Kidney (tissue), 14 donors: ENCODE data around the gene EEF1AKMT4. TPM values are rescaled to one million over a fixed set of nuclear protein-coding genes. Genes with fewer than 3 reads are reported as not detected.
A peak's percentile ranks its signal among the peaks of the same experiment; 100 is the strongest.

Experiments
- DNase-seq, 5 donors: peaks; one replicate each; pipeline ENCODE4 v3.0.0-alpha.2; 2013 to 2020
- FAIRE-seq: peaks from 2 replicates; lab custom pipeline; 2012; peaks lifted over from hg19 to GRCh38; lab: Jason Lieb, UNC
- H3K27ac ChIP-seq, 2 donors: one replicate each; pipeline ENCODE4 v1.7.0; 2013; ENCODE audit warnings: low read depth in 2 of 2, low read length in 2 of 2, inconsistent platforms in 1 of 2
- H3K27me3 ChIP-seq: one replicate; pipeline ENCODE4 v1.7.1; 2013; ENCODE audit warnings: low read length, inconsistent platforms; ENCODE audit not compliant: control insufficient read depth, insufficient read depth
- H3K36me3 ChIP-seq, 3 donors: one replicate each; pipeline versions ENCODE4 v1.7.0 to v1.7.1; 2013; ENCODE audit warnings: low read length in 3 of 3, control low read depth in 1 of 3, inconsistent platforms in 1 of 3; ENCODE audit not compliant: insufficient read depth in 3 of 3, control insufficient read depth in 2 of 3
- H3K4me1 ChIP-seq, 3 donors: one replicate each; pipeline versions ENCODE4 v1.7.0 to v1.7.1; 2013; ENCODE audit warnings: low read length in 3 of 3, inconsistent platforms in 1 of 3, low read depth in 1 of 3; ENCODE audit not compliant: control insufficient read depth in 2 of 3, insufficient read depth in 2 of 3
- H3K4me3 ChIP-seq, 3 donors: one replicate each; pipeline versions ENCODE4 v1.7.0 to v1.8.1; 2013; ENCODE audit warnings: low read length in 3 of 3, control low read depth in 1 of 3, inconsistent platforms in 1 of 3
- H3K9ac ChIP-seq, 3 donors: one replicate each; pipeline versions ENCODE4 v1.7.0 to v1.7.1; 2013; ENCODE audit warnings: low read length in 3 of 3, control low read depth in 1 of 3, inconsistent platforms in 1 of 3
- H3K9me3 ChIP-seq, 3 donors: one replicate each; pipeline versions ENCODE4 v1.7.0 to v1.7.1; 2013; ENCODE audit warnings: low read length in 3 of 3, control low read depth in 1 of 3, inconsistent platforms in 1 of 3; ENCODE audit not compliant: control insufficient read depth in 2 of 3, insufficient read depth in 1 of 3
- intact Hi-C: fragments of 100-400 bp; cut with DNase I; formaldehyde crosslinking; loops from one replicate; pipeline ENCODE4 v1.11.1; 2022
- polyA plus RNA-seq: library from polyadenylated mRNA; stranded (reverse); fragments of 350-450 nt; fragmentation: Illumina TruSeq; extraction: RNeasy Lipid Tissue Mini Kit (QIAGEN cat#74804); gene quantifications from one replicate; pipeline ENCODE4 v1.2.3, GENCODE V29; 2014; ENCODE audit warnings: low read depth, low replicate concordance; ENCODE audit not compliant: insufficient read depth
- total RNA-seq: library from RNA; stranded (reverse); fragmentation: NEBNext Ultra II Directional; extraction: Animal tissue kit (Norgen Biotek cat#: 25700); gene quantifications from one replicate; pipeline ENCODE4 v1.2.1, GENCODE V29; 2021
- TF ChIP-seq, protein P1 (sequence below): IDR thresholded peaks from 3 replicates; pipeline ENCODE4 v1.5.1; 2012; ENCODE audit warnings: mild to moderate bottlenecking, moderate library complexity, borderline replicate concordance; ENCODE audit not compliant: insufficient read depth; ENCODE audit errors: extremely low read depth
- donor health status: control.
- donor health status: control.
- donor health status: control.
- donor health status: control.
- donor health status: control.
- donor health status: DM: yes; HTN: yes; CAD: no.
- donor health status: Normal renal cell carcinoma (clear cell type).

The EEF1AKMT4 gene
- total and polyA plus RNA-seq, 2 donors from 2014 or later = 2.8 to 6.1 TPM

GRCh38 chr3:184289426-184289938 lies 40.0 kb downstream of the EEF1AKMT4 start:
- TF ChIP-seq, protein P1, sequence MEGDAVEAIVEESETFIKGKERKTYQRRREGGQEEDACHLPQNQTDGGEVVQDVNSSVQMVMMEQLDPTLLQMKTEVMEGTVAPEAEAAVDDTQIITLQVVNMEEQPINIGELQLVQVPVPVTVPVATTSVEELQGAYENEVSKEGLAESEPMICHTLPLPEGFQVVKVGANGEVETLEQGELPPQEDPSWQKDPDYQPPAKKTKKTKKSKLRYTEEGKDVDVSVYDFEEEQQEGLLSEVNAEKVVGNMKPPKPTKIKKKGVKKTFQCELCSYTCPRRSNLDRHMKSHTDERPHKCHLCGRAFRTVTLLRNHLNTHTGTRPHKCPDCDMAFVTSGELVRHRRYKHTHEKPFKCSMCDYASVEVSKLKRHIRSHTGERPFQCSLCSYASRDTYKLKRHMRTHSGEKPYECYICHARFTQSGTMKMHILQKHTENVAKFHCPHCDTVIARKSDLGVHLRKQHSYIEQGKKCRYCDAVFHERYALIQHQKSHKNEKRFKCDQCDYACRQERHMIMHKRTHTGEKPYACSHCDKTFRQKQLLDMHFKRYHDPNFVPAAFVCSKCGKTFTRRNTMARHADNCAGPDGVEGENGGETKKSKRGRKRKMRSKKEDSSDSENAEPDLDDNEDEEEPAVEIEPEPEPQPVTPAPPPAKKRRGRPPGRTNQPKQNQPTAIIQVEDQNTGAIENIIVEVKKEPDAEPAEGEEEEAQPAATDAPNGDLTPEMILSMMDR = peak; percentile 27
- Histone ChIP-seq H3K9ac (no peak overlapping the region), H3K36me3 (no peaks in the 10 kb centered on the region), H3K9me3 (no peaks in the 10 kb centered on the region), H3K27me3 (no peaks in the 10 kb centered on the region), H3K4me3 (no peak overlapping the region), H3K4me1 (no peaks in the 10 kb centered on the region), H3K27ac (no peak overlapping the region)
- FAIRE-seq (no peak), DNase-seq (peak in 3 of 5 donors; percentile 23 to 58 (median 36))
- intact Hi-C loops = no loop called here

DNA sequence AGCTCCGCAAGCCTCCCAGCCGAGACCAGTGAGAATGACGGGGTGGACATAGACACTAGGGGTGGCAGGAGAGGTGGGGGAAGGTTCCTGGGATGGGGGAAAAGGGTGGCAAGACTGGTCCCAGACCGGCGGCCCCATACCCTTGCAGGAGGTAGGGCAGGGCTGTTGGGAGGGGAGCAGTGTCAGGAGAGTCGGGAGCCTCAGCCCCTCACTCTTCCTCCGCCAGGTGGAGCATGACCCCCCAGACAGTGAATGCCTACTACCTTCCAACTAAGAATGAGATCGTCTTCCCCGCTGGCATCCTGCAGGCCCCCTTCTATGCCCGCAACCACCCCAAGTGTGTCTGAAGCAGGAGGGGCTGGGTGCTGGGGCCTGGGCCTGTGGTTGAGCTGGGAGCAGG lies 40.9 kb downstream of the EEF1AKMT4 start:
- no peaks in the 10 kb centered on the region for H3K36me3 ChIP-seq
- no peaks in the 10 kb centered on the region for H3K27me3 ChIP-seq
- no peaks in the 10 kb centered on the region for H3K9me3 ChIP-seq
- intact Hi-C loops = no loop called here
- FAIRE-seq = no peak
- no peak overlapping the region for H3K27ac ChIP-seq
- no peak overlapping the region for H3K4me3 ChIP-seq
- no peak overlapping the region for H3K9ac ChIP-seq
- TF ChIP-seq, protein P1 = no peak
- H3K4me1 ChIP-seq = no peaks in the 10 kb centered on the region
- no peak for DNase-seq

- Histone ChIP-seq H3K9me3 (no peaks in the 10 kb centered on the region), H3K36me3 (no peaks in the 10 kb centered on the region), H3K27me3 (no peaks in the 10 kb centered on the region), H3K4me1 (no peaks in the 10 kb centered on the region), H3K27ac (no peak overlapping the region), H3K4me3 (no peak overlapping the region), H3K9ac (no peak overlapping the region)
- DNase-seq = no peak
- TF ChIP-seq, protein P1 = no peak
- FAIRE-seq = no peak
- intact Hi-C loops = no loop called here
These were observed 41.7 kb downstream of the EEF1AKMT4 start for GRCh38 chr3:184291044-184291737.
